H7 (cell line): ENCODE data around the gene LRTM1. TPM values are rescaled to one million over a fixed set of nuclear protein-coding genes. Genes with fewer than 3 reads are reported as not detected.

ENCODE experiments used
- DNase-seq: peaks from one replicate; pipeline ENCODE4 v3.0.0; 2012
- H3K27me3 ChIP-seq: 2 replicates; pipeline ENCODE4 v1.6.0; 2011; ENCODE audit warnings: mild to moderate bottlenecking, low read length; ENCODE audit not compliant: control insufficient read depth, insufficient read depth
- H3K36me3 ChIP-seq: replicated peaks from 2 replicates; pipeline ENCODE4 v1.5.1; 2011; ENCODE audit warnings: low read length; ENCODE audit not compliant: control insufficient read depth, insufficient read depth
- H3K4me3 ChIP-seq: 2 replicates; pipeline ENCODE4 v1.5.1; 2011; ENCODE audit warnings: low read depth, mild to moderate bottlenecking, control low read depth, low read length, moderate library complexity; ENCODE audit not compliant: insufficient read depth
- total RNA-seq: library from RNA; depleted of rRNA; stranded (reverse); fragments of >200 nt; shearing (Covaris generic); gene quantifications from 2 replicates; pipeline ENCODE4 v1.2.3, GENCODE V29; 2014

Gene LRTM1
- total RNA-seq, 1 experiment from 2014 or later: not detected

DNA sequence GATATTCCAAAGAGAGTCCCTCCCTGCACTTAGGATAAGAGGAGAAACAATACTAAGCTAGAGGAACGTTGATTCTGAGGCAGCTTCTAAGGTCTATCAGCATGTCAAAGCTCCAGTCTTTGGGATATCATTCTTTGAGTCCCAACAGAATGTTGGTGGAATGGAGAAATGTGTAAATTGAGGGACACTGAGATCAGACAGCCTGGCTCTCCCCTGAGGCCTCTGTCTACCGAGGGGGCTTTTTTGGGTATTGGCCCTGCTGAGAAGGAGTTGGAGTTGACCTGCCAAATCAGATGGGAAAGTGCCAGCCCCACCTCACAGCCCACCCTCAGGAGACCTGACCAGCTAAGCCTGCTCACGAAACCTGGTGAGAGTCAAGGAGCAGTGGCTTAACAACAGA is 27.6 kb upstream of the LRTM1 start:
- Histone ChIP-seq H3K36me3 (no peaks in the 10 kb centered on the region), H3K4me3 (no peak overlapping the region), H3K27me3 (no peaks in the 10 kb centered on the region)
- no peak for DNase-seq

DNA sequence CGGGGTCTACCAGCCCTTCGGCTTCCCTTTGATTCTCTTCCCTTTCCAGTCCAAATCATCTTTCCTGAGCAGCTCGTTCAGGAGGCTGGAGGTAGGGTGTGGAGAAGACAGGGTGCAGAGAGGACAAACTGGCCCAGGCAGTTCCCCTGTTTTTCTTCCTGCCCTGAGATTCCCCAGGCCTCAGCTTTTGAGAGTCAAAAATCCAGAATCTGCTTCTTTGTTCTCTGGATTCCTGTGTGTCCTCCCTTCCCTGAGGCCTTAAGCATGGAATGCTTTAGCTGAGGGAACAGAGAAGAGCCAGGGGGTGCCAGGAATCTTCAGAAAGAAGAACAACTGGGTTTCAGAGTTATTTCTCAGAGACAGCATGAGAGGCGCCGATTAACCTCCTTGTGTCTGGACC is 26.7 kb upstream of the LRTM1 start:
- DNase-seq: no peak
- H3K4me3 ChIP-seq: no peak overlapping the region
- no peaks in the 10 kb centered on the region for H3K36me3 ChIP-seq
- no peaks in the 10 kb centered on the region for H3K27me3 ChIP-seq

DNA sequence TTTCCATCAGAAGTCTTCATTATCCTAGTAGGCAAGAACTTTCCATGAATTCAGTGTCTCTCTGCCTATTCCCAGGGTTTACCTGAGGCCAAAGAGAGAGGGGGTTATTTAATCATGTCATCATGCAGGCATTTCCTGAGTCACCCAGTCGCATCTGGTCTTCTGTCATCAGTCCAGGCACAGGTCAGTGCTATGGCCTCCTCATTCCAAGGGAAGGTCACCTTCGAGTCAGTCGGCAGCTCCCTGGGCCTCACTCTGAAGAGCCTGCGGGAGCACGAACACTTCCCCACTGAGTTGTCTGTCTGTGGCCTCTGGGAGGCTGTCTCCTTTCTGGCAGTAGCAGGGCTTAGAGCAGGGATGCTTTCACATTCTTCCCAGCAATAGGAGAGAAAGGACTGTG is 26.2 kb upstream of the LRTM1 start:
- no peaks in the 10 kb centered on the region for H3K36me3 ChIP-seq
- no peak for DNase-seq
- no peak overlapping the region for H3K4me3 ChIP-seq
- H3K27me3 ChIP-seq: no peaks in the 10 kb centered on the region

DNA sequence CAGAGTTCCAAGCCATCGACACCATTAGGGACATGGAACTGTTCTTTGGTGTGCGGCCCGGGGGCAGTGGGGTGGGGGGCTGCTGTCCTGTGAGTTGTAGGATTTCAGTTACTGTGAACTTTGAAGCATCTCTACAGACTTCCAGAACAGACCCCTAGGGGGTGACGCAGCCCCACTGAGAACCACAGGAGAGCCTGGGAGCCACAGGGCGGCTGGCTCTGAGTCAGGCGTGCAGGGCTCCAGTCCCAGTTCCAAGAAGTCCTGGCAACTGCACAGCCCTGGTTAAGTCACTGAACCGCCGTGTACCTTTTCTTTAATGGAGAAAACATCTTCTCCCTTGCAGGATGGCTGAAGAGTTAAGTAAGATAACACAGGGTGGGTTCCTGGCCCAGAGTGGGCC is 23.5 kb upstream of the LRTM1 start:
- H3K36me3 ChIP-seq: no peaks in the 10 kb centered on the region
- no peak overlapping the region for H3K4me3 ChIP-seq
- H3K27me3 ChIP-seq: no peaks in the 10 kb centered on the region
- peak; percentile 68 for DNase-seq

DNA sequence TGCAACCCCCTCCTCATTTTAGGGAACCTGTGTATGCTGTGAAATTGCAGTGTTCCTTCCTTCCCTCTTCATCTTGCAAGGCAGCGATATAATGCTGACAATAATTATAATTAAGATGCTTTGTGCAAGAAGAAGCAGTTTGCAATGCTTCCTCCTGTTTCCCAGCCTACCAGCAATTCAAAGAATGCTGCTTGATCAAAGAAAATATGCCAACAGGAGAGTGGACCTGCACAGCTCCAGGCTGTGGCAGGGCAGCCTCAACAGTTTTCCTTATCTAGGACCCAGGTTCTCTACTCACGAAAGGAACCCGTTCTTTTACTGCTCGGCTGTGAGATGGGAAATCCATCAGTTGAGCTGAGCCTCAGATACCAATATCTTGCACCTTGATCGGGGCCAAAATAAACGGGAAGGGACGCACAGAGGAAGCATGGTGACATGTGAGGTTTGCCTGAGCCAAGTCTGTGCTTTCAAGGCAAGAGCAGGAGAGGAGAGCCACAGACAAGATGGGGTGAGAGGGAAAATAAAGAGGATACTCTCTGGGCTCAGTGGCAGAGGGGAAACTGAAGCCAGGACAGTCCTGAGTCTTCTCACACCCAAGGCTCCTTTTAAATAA is 22.6 kb upstream of the LRTM1 start:
- H3K36me3 ChIP-seq: no peaks in the 10 kb centered on the region
- DNase-seq: no peak
- H3K4me3 ChIP-seq: no peak overlapping the region

DNA sequence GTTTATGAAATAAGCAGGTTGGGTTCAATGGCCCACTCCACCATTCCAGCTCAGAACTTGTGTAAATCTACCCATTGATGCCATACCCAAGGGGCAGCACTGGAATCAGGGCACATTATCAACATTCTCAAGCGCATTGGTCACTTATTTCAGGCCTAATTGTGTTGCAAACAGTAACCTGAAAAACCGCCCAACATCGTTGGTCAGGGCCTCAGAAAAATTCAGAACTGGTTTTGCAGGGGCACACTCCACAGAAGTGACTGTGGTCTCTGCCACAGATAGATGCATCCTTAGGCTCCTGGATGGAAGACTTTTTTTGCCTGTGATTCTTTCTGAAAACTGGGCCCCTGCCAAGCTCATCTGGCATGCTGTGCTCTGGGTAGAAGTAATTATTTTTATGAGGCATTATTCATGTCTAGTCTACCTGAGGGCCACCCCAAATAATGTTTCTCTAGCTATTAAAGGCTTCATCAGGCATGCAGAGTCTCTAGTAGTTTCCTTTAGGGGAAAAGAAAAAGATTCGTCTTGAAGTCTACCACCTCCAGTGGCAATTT is 21.7 kb upstream of the LRTM1 start:
- Histone ChIP-seq H3K27me3 (no peaks in the 10 kb centered on the region), H3K36me3 (no peaks in the 10 kb centered on the region), H3K4me3 (no peak overlapping the region)
- no peak for DNase-seq

More for the DNA sequence above, 22.6 kb upstream of the LRTM1 start:
- no peaks in the 10 kb centered on the region for H3K27me3 ChIP-seq

DNA sequence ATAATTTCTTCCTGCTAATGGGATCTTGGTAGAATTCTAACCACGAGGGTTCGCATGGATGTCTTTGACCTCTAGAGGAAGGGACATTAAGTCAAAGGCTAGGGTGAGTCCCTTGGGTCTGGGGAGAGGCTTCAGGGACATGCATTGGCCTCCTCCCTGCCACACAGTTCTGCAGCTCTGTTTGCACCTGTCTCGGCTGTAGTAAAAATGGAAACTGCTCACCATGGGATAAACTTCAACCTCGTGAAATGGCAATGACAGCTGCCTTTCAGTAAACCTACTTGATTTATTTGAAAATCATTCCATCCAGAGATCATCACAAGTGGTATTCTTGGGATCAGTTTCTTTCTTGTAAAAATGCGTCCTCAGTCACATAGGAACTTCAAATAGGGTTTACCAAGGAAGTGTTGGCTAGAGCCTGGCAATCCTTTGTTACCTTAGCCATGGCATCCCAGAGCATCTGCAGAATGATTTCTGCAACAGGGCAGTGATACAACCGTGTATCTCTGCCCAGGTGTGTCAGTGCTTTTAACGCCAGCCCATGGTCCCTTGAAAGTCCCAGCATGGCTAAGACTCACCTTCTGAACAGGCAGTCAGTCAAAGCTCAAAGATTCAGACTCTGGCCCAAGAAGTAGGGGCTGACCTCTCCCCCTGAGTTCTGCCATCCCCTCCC is 14.0 kb upstream of the LRTM1 start:
- Histone ChIP-seq H3K27me3 (no peaks in the 10 kb centered on the region), H3K4me3 (no peak overlapping the region), H3K36me3 (no peaks in the 10 kb centered on the region)
- DNase-seq: no peak

DNA sequence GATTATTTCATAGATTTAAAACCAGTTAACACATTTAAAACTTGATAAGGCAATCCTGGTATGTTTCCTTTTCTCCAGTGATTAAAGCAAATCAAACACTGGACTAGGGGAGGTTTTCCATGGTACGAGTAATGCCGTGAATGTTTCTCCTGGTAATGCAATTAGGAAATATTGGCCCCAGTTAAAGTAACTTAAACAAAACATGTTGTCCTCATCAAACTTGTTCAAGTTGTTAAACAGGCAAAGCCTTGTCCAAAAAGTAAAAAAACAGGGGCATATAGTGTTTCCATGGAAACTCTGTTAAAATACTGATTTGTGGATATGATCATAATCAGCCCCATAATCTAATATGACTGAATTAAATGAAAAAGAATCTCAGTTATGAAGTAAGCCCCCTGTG is 13.1 kb upstream of the LRTM1 start:
- no peak overlapping the region for H3K4me3 ChIP-seq
- no peaks in the 10 kb centered on the region for H3K36me3 ChIP-seq
- DNase-seq: no peak
- H3K27me3 ChIP-seq: no peaks in the 10 kb centered on the region

DNA sequence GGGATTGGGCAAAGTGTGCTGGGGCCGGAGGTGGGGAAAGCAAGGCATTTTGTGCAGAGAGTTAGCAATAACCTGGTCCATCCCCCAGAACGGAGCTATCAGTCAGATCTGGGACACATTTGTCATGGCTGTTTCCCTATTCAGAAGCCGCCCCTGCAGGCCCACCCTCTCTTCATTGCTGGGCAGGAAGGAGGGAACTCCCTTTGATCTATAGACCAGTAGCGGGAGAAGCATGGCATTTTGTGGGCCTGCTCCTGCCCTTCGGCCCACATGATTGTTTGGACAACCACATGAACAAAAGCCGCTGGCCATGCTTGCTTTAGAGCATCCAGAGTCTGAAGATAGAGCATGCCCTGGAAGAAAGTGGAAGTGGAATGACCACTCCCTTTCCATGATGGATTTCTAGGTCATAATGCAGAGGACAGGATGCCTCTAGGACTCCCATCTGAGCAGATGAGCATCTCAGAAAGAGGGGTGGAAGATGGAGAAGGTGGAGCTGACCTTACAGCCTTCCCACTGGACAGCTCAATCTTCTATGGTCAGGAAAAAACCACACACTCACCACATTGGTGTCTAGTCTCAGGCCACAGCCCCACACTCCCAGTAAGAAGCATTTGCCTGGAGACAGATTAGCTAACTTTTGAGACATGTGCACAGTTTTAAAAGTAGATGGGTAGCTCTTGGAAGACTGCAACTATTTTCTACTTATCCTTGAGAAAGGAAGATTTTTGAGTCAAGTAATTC is 11.9 kb upstream of the LRTM1 start:
- Histone ChIP-seq H3K36me3 (no peaks in the 10 kb centered on the region), H3K27me3 (no peaks in the 10 kb centered on the region), H3K4me3 (no peak overlapping the region)
- no peak for DNase-seq

DNA sequence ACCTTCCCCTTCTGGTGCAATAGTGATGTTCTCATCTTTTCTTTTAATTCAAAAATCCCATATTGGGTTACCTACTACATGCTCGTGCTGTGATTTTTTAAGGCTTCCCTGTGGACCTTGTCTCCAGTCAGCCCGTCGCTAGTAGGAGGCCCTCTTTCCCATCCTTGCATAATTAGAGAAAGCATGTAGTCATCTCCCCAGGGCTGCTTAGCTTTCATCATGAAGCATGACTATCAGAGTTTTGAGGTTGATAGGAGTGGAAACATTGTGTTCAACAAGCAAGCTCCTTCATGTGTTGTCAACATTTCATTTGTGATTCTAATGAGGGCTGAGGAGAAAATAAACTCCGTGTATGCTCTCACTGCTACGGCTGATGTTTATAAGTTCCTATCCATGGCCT is 8.7 kb upstream of the LRTM1 start:
- no peaks in the 10 kb centered on the region for H3K36me3 ChIP-seq
- DNase-seq: no peak
- H3K4me3 ChIP-seq: no peak overlapping the region
- no peaks in the 10 kb centered on the region for H3K27me3 ChIP-seq

DNA sequence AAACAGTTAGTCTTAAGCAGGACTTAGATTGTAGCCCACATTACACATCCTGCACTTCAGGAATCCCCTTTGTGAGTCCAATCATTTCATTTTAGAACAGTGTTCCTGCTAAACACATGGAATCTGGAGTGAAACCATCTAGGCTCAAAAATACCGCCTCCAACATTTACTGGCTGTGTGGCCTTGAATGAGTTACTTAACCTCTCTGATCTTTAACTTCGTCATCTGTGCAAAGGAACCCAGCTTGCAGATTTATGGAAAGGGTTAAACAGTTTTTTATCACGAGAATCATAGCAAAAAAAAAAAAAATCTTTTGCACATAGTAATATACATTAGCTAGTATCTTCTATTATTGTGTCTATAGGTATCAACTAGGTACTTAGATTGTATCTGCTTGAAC is 8.0 kb upstream of the LRTM1 start:
- Histone ChIP-seq H3K36me3 (no peaks in the 10 kb centered on the region), H3K27me3 (no peaks in the 10 kb centered on the region), H3K4me3 (no peak overlapping the region)
- no peak for DNase-seq

DNA sequence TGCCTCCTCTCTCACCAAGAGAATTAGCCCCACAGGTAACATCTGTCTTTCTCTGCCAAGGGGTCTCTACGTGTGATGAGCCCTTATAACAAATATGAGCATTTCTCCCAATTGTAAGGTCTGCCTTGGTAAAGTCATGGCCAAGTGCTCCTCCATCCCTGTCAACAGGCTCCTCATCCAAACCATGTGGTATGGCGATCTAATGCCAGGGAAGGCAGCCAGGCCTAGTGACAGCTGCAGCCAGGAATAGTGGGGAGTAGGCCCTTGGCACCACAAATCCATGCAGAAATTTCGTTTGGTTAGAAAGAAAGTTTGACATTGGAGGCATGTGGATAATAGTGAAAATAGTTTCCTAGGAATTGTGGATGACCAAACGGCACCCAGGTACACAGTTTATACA is 4.7 kb upstream of the LRTM1 start:
- DNase-seq: no peak
- no peaks in the 10 kb centered on the region for H3K27me3 ChIP-seq
- no peak overlapping the region for H3K4me3 ChIP-seq
- H3K36me3 ChIP-seq: no peaks in the 10 kb centered on the region

DNA sequence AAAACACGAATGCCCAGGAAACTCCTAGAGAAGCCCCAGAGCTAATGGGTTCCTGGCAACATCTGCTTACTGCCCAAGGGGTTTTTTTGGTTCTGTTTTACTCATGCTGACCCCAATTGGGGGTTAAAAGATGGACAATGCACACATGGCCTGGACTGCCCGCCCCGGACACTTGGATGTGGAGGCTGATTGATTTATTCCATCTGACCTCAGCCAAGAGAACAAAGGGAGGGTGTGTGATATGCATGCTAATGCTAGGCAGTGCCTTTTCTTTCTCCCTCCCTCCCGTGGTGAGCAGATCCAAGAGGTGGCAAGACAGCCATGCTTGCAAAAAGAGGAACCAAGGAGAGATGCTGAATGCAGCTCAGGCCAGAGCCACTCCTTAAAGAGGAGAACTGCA is 3.3 kb upstream of the LRTM1 start:
- no peak for DNase-seq
- Histone ChIP-seq H3K27me3 (no peaks in the 10 kb centered on the region), H3K4me3 (no peak overlapping the region), H3K36me3 (no peaks in the 10 kb centered on the region)

DNA sequence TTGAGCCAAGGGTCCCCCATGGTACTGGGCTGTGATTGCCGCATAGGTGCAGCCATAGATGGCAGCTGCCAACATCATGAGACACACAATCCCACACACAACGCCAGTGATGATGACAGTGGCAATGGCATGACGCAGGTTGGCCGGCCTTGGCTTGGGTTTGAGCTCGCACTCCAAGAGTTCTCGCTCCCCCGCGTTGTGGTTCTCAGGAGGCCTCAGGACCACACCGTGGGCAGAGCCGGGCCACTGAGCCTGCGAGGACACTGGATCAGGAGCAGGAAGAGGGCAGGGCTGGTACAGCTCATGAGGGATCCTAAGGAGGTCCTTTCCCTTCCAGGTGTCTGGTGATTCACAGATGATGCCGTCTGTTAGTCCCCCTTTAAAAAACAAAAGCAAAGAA is 9.3 kb downstream of the LRTM1 start:
- H3K27me3 ChIP-seq: no peaks in the 10 kb centered on the region

DNA sequence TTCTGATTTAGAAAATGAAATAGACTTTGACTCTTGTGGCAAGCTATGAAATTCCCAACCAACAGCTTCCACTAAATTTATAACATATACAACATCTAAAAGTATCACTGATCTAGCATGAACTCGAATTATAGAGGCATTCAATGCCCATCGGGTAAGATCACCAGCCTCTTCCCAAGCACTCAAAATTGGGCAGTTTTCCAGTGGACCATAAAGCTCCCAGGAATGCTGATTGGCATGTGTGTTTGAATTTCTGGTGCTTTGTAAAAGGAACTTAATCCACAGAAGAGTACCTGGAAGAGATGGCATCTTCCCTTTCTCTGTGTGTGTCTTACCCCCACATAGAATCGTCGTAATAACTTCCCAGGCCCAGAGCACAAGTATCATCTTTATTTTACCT is 10.0 kb downstream of the LRTM1 start:
- no peak for DNase-seq
- no peaks in the 10 kb centered on the region for H3K27me3 ChIP-seq

More for the DNA sequence above, 9.3 kb downstream of the LRTM1 start:
- Histone ChIP-seq H3K4me3 (no peak overlapping the region), H3K36me3 (no peaks in the 10 kb centered on the region)
- no peak for DNase-seq

More for the DNA sequence above, 10.0 kb downstream of the LRTM1 start:
- Histone ChIP-seq H3K4me3 (no peak overlapping the region), H3K36me3 (no peaks in the 10 kb centered on the region)
